ENCODE data around the gene ACOX3.
"Not testable (repeated sequence)": the region's sequence is repeated elsewhere in the genome, so short reads cannot be mapped to it uniquely, and the experiment has no call there.

- TF ChIP-seq CTCF (conservative IDR thresholded peaks at IDR 0.05; ENCODE audit: low read length); EZH2phosphoT487 (IDR thresholded peaks at IDR 0.05; ENCODE audit: borderline replicate concordance, low read depth, low read length): not testable (repeated sequence)
Observed at GRCh38 chr4:8341281-8341680, 99.2 kb downstream of the ACOX3 start.

Measured in OCI-LY7 (cell line).